Smooth muscle cell (in vitro differentiated cells): ENCODE results near the gene SZRD1. TPM values are rescaled to one million over a fixed set of nuclear protein-coding genes. Genes with fewer than 3 reads are reported as not detected.

Experiments
- DNase-seq: peaks from one replicate; lab custom pipeline; 2025; ENCODE audit not compliant: unreplicated experiment; lab: John Stamatoyannopoulos, UW
- H2AFZ ChIP-seq: fragments of 200-600 bp; sonication (generic); 2 replicates; pipeline ENCODE4 v1.6.0; 2016; ENCODE audit warnings: antibody characterized with exemption, low read depth, mild to moderate bottlenecking
- H3F3A ChIP-seq: fragments of 200-600 bp; sonication (generic); 2 replicates; pipeline ENCODE4 v1.6.0; 2017; ENCODE audit warnings: antibody characterized with exemption, low read depth
- H3K27ac ChIP-seq: fragments of 200-600 bp; sonication (generic); 2 replicates; pipeline ENCODE4 v1.5.1; 2016; ENCODE audit warnings: low read depth, mild to moderate bottlenecking
- H3K27me3 ChIP-seq: fragments of 200-600 bp; sonication (generic); 2 replicates; pipeline ENCODE4 v1.6.1; 2016; ENCODE audit warnings: low read depth, mild to moderate bottlenecking
- H3K36me3 ChIP-seq: fragments of 200-600 bp; sonication (generic); 2 replicates; pipeline ENCODE4 v1.5.1; 2016; ENCODE audit warnings: low read depth
- H3K4me1 ChIP-seq: fragments of 200-600 bp; sonication (generic); 2 replicates; pipeline ENCODE4 v1.5.1; 2016; ENCODE audit warnings: low read depth
- H3K4me2 ChIP-seq: fragments of 200-600 bp; sonication (generic); 2 replicates; pipeline ENCODE4 v1.6.0; 2016; ENCODE audit warnings: mild to moderate bottlenecking
- H3K4me3 ChIP-seq: fragments of 200-600 bp; sonication (generic); 2 replicates; pipeline ENCODE4 v1.5.1; 2016; ENCODE audit warnings: mild to moderate bottlenecking
- H3K79me2 ChIP-seq: fragments of 200-600 bp; sonication (generic); 2 replicates; pipeline ENCODE4 v1.6.0; 2016; ENCODE audit warnings: low read depth, mild to moderate bottlenecking
- H3K9ac ChIP-seq: fragments of 200-600 bp; sonication (generic); 2 replicates; pipeline ENCODE4 v1.6.0; 2016; ENCODE audit warnings: low read depth
- H3K9me3 ChIP-seq: fragments of 200-600 bp; sonication (generic); replicated peaks from 2 replicates; pipeline ENCODE4 v1.5.1; 2016; ENCODE audit warnings: low read depth
- H4K20me1 ChIP-seq: fragments of 200-600 bp; sonication (generic); 2 replicates; pipeline ENCODE4 v1.6.0; 2016; ENCODE audit warnings: low read depth
- WGBS: methylation state at CpG from one replicate; pipeline ENCODE4 v1.1.7; 2016; ENCODE audit warnings: low lambda C conversion rate; 5-methylcytosine and 5-hydroxymethylcytosine counted together
- polyA plus RNA-seq: library from polyadenylated mRNA; unstranded; fragments of >200 nt; fragmentation: Nextera tagmentation; extraction: Ambion mirVana; gene quantifications from 2 replicates; pipeline ENCODE4 v1.2.1, GENCODE V29; 2016
- total RNA-seq: library from RNA; depleted of rRNA; stranded (reverse); fragments of >200 nt; gene quantifications from 2 replicates; pipeline ENCODE4 v1.2.3, GENCODE V29; 2014
- TF ChIP-seq, protein P1 (sequence below): fragments of 200-600 bp; sonication (generic); IDR thresholded peaks from 2 replicates; pipeline ENCODE4 v1.5.1; 2017; ENCODE audit warnings: borderline replicate concordance, mild to moderate bottlenecking, antibody characterized with exemption; ENCODE audit not compliant: insufficient read depth, poor library complexity, severe bottlenecking

SZRD1 gene
- total and polyA plus RNA-seq, 2 experiments from 2014 or later, result 45.3 to 56.4 TPM

DNA sequence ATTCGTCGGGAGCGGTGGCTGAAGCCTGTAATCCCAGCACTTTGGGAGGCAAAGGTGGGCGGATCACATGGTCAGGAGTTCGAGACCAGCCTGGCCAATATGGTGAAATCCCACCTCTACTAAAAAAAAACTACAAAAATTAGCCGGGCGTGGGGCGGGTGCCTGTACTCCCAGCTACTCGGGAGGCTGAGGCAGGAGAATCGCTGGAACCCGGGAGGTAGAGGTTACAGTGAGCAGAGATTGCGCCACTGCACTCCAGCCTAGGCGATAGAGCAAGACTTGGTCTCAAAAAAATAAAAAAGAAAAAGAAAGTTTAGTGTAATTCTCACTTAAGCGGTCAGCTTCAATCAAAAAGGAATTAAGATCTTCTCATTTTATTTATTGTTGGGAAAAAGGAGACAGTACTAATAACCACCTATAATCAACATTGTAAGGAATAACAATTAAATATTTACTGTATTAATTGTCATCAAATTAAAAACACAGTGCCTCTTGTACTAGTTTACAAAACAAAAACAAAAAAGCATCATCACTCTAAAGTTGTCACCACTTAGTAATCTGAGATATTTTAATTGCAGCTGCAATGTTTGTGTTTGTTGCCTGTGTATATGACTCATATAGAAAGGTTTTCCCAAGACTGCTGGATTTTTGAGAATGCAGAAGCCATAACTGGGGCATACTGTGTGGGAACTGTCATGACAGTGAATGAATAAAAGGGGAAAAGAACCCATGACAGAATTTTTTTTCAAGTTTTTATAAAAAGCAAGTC is 18.4 kb upstream of the SZRD1 start:
- no peak for DNase-seq
- no peak overlapping the region for H3K4me3 ChIP-seq
- H3K79me2 ChIP-seq, result peaks cover 83% of the 10 kb centered on the region
- no peaks in the 10 kb centered on the region for H3K9me3 ChIP-seq
- WGBS, result 92% methylated on average over 14 of the region's 14 CpGs
- peak overlapping the region; percentile 86 for H3K27ac ChIP-seq
- no peak overlapping the region for H2AFZ ChIP-seq
- H3K27me3 ChIP-seq, result no peaks in the 10 kb centered on the region
- TF ChIP-seq, protein P1, sequence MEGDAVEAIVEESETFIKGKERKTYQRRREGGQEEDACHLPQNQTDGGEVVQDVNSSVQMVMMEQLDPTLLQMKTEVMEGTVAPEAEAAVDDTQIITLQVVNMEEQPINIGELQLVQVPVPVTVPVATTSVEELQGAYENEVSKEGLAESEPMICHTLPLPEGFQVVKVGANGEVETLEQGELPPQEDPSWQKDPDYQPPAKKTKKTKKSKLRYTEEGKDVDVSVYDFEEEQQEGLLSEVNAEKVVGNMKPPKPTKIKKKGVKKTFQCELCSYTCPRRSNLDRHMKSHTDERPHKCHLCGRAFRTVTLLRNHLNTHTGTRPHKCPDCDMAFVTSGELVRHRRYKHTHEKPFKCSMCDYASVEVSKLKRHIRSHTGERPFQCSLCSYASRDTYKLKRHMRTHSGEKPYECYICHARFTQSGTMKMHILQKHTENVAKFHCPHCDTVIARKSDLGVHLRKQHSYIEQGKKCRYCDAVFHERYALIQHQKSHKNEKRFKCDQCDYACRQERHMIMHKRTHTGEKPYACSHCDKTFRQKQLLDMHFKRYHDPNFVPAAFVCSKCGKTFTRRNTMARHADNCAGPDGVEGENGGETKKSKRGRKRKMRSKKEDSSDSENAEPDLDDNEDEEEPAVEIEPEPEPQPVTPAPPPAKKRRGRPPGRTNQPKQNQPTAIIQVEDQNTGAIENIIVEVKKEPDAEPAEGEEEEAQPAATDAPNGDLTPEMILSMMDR, result no peak
- H3K9ac ChIP-seq, result peak overlapping the region; percentile 61
- H3F3A ChIP-seq, result no peaks in the 10 kb centered on the region
- H4K20me1 ChIP-seq, result peaks cover 75% of the 10 kb centered on the region
- H3K36me3 ChIP-seq, result no peaks in the 10 kb centered on the region
- H3K4me2 ChIP-seq, result peak overlapping the region; percentile 94
- peaks cover 18% of the 10 kb centered on the region for H3K4me1 ChIP-seq

DNA sequence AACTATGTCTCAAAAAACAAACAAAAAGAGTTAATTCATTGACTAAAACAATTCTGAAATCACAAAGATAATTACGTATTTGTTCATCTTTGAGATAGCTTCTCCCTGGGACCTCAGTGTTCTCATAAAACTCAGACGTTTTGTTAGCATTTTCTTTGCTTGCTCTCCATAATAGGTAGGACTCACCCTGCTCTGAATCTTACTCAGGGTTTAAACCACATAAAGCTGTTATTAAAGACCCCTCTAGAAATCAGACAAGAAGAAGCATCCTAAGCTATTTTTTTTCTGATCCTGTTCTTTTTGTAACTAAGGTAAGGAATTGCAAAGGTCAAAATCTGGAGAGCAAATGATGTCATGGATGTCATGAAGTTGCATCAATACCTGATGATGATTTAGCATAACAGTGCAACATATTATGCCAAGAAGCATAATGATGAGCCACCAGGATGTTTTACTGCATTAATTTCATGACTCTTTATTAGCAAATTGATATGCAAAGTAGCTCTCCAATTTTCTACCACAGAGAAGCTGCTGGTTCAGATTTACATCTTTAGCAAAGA is 17.1 kb upstream of the SZRD1 start:
- peaks cover 18% of the 10 kb centered on the region for H3K4me1 ChIP-seq
- no peaks in the 10 kb centered on the region for H3K27me3 ChIP-seq
- TF ChIP-seq, protein P1, result no peak
- H4K20me1 ChIP-seq, result peaks cover 62% of the 10 kb centered on the region
- peak overlapping the region; percentile 19 for H3K9ac ChIP-seq
- no peaks in the 10 kb centered on the region for H3K9me3 ChIP-seq
- peaks cover 70% of the 10 kb centered on the region for H3K79me2 ChIP-seq
- 88% methylated on average over 2 of the region's 2 CpGs for WGBS
- no peaks in the 10 kb centered on the region for H3F3A ChIP-seq
- H3K36me3 ChIP-seq, result no peaks in the 10 kb centered on the region
- peak overlapping the region; percentile 86 for H3K27ac ChIP-seq
- no peak overlapping the region for H2AFZ ChIP-seq
- DNase-seq, result no peak
- peak overlapping the region; percentile 97 for H3K4me3 ChIP-seq
- peak overlapping the region; percentile 94 for H3K4me2 ChIP-seq

DNA sequence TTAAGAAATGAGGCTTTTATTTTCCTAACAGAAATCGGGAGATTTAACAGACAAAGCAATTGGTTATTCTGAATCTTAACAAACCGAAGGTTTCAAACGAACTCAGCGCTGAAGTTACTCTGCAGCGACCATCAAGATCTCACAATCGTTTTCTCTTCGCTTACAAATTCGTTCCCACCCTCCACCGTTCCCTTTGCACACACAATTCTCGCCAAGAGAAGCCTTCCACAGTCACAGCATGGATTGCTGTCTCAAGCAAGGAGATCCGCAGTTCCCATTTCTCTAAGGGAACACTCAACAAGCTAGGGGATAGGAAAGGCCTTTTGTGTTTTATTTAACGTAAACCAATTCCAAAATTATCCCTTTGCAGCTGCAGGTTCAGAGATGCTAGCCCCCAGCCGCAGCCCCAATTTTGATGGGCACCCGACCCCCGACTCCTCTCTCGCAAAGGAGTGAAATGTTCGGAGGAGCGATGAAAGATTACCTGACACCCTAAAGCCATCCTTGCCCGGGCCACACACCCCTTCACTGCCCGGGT is 15.5 kb upstream of the SZRD1 start:
- Histone ChIP-seq H3K9me3 (no peaks in the 10 kb centered on the region), H3K27me3 (no peaks in the 10 kb centered on the region), H2AFZ (peak overlapping the region; percentile 87), H3K36me3 (no peaks in the 10 kb centered on the region), H3K4me3 (peak overlapping the region; percentile 97), H3K9ac (peak overlapping the region; percentile 96), H3K4me2 (peak overlapping the region; percentile 94), H3F3A (no peaks in the 10 kb centered on the region), H4K20me1 (peaks cover 46% of the 10 kb centered on the region), H3K27ac (peak overlapping the region; percentile 93), H3K79me2 (peaks cover 54% of the 10 kb centered on the region), H3K4me1 (peaks cover 18% of the 10 kb centered on the region)
- TF ChIP-seq, protein P1, result no peak
- DNase-seq, result no peak
- under 1% methylated on average over 20 of the region's 20 CpGs for WGBS
